Gastroesophageal sphincter (tissue), 4 donors: Measurements from ENCODE around the gene DDTL. TPM values are rescaled to one million over a fixed set of nuclear protein-coding genes. Genes with fewer than 3 reads are reported as not detected.
"Not testable (repeated sequence)": the region's sequence is repeated elsewhere in the genome, so short reads cannot be mapped to it uniquely, and the experiment has no call there.

Experiments
- ATAC-seq: fragments of 150-250 bp; one replicate; pipeline ENCODE4 v1.9.1; 2016; ENCODE audit warnings: mild to moderate bottlenecking, moderate library complexity
- H3K27ac ChIP-seq, 4 donors: fragments of 200-600 bp; sonication (generic) in 3 of 4; 1 replicate in 3 of 4; 2 replicates in 1 of 4; pipeline ENCODE4 v1.5.1; 2016 to 2019
- H3K27me3 ChIP-seq: fragments of 200-600 bp; sonication (generic); one replicate; pipeline ENCODE4 v1.5.1; 2019
- H3K36me3 ChIP-seq, 2 donors: fragments of 200-600 bp; sonication (generic); one replicate each; pipeline ENCODE4 v1.5.1; 2019; ENCODE audit warnings: control low read depth in 1 of 2
- H3K4me1 ChIP-seq, 3 donors: fragments of 200-600 bp; sonication (generic); 1 replicate in 2 of 3; 2 replicates in 1 of 3; pipeline ENCODE4 v1.5.1; 2016 to 2019; ENCODE audit warnings: control low read depth in 2 of 3
- H3K4me3 ChIP-seq, 2 donors: fragments of 200-600 bp; sonication (generic); one replicate each; pipeline ENCODE4 v1.5.1; 2019; ENCODE audit warnings: mild to moderate bottlenecking in 1 of 2, moderate library complexity in 1 of 2
- H3K9me3 ChIP-seq, 3 donors: fragments of 200-600 bp; sonication (generic); one replicate each; pipeline ENCODE4 v1.5.1; 2017 to 2019; ENCODE audit warnings: control low read depth in 2 of 3
- EP300 ChIP-seq: sonication (generic); formaldehyde crosslinking; IDR thresholded peaks from one replicate; pipeline ENCODE4 v1.6.1; 2017; ENCODE audit warnings: antibody characterized with exemption, mild to moderate bottlenecking
- POLR2A ChIP-seq, 2 donors: fragments of 450-650 bp; IDR thresholded peaks; one replicate each; pipeline ENCODE4 v1.6.1; 2017; ENCODE audit warnings: antibody characterized with exemption in 2 of 2, mild to moderate bottlenecking in 2 of 2, moderate library complexity in 1 of 2
- POLR2AphosphoS5 ChIP-seq: sonication (generic); formaldehyde crosslinking; IDR thresholded peaks from one replicate; pipeline ENCODE4 v1.6.1; 2017; ENCODE audit warnings: antibody characterized with exemption
- WGBS, 2 donors: methylation state at CpG; one replicate each; pipeline ENCODE4 v1.1.5; 2018; ENCODE audit warnings: low coverage in 1 of 2; 5-methylcytosine and 5-hydroxymethylcytosine counted together
- total RNA-seq, 4 donors: library from RNA; depleted of rRNA; stranded (reverse); fragments of >200 nt; gene quantifications; one replicate each; pipeline ENCODE4 v1.1.0, GENCODE V29; 2016
- TF ChIP-seq, protein P1 (sequence below), 4 experiments: fragments of 200-600 bp in 2 of 4; fragments of 450-650 bp in 2 of 4; sonication (generic) in 1 of 4; IDR thresholded peaks; one replicate each; pipeline ENCODE4 v1.5.1; 2017 to 2019; ENCODE audit warnings: antibody characterized with exemption in 4 of 4, mild to moderate bottlenecking in 2 of 4, moderate library complexity in 2 of 4

Gene DDTL
- total RNA-seq, 4 donors from 2014 or later: 2.2 to 3.4 TPM; not detected in 2

DNA sequence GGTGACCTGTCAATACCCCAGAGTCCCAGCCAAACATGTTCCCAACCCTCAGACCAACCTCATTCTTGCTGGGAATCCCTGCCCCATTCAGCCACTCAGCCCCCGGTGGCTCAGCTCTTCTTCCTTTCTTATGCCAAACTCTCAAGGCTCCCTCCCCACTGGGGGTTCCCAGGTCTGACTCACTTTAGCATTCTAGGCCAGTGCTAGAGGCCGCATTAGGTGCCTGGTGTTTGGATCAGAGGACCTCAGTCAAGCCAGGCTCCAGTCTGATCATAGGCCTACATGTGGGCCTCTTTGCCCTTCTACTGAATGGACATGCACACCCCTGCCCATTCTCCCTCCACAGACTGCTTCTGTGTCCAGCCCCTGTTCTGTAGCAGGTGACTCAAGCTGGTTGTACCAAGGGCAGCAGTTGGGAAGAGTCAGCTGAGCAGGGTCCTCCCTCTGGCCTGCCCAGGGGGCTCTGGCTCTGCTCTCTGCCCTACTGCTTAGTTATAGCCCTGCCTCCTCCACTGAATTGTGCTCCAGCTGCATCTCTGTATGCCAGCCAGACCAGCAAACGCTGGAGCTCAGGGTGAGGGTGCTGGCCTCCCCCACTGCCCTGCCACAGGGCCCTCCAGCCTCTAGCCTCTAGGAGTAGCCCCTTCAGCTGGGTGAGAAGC lies 23.0 kb downstream of the DDTL start:
- not testable (repeated sequence) for H3K27ac ChIP-seq, H3K36me3 ChIP-seq, H3K9me3 ChIP-seq, H3K4me1 ChIP-seq, H3K27me3 ChIP-seq, ATAC-seq, H3K4me3 ChIP-seq
- no CpG with 5 or more reads among the region's 3 CpGs for WGBS, 2 donors

DNA sequence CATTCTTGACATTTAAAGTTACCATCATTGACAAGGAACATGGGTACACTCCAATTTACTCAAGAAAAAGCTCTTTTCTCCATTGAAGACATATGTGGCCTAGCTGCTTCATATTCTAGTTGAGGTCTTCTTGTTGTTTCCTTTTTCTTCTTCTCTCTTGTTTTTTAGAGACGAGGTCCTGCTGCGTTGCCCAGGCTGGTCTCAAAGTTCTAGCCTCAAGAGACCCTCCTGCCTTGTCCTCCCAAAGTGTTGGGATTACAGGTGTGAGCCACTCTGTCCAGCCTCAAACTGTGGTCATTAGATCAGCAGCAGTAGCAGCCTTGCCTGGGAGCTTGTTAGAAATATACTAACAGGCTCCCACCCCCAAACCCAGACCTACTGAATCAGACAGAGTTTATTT lies 26.4 kb downstream of the DDTL start:
- not testable (repeated sequence) for H3K4me1 ChIP-seq, ATAC-seq, H3K9me3 ChIP-seq, H3K27me3 ChIP-seq, H3K36me3 ChIP-seq, H3K27ac ChIP-seq, H3K4me3 ChIP-seq
- WGBS, 2 donors: 45% methylated on average over 2 of the region's 2 CpGs; no CpG with 5 or more reads in 1 of the 2 donors

DNA sequence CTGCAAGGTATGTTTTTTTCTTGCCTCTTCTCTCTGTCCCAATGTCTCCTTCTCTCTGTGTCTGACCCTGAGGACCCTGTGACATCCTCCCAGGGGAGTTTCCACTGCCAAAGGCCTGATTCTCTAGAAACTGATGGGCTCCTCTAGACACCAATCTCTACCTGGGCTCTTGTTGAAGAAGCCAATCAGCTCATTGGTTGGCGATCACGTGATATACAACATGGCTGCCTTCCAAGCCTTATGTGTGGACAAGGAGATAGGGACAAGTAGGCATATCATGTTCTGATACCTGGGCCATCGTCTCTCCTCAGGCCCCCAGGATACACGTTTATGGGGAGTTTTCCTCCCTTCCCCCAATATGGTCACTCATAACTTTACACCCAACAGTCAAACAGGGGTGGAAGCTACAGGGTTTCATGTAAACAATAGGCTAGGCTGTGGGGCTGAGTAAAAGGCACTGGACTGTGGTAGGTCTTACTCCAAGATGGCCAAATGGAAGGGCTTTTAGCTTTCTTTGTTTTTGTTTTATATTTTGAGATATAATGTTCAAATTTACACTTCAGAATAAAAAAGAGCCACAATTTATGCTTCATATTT lies 27.0 kb downstream of the DDTL start:
- not testable (repeated sequence) for H3K9me3 ChIP-seq, H3K27me3 ChIP-seq, H3K36me3 ChIP-seq, H3K4me1 ChIP-seq, H3K27ac ChIP-seq, H3K4me3 ChIP-seq, ATAC-seq
- 0 to 55% methylated on average over 1 to 4 of the region's 4 CpGs for WGBS, 2 donors

DNA sequence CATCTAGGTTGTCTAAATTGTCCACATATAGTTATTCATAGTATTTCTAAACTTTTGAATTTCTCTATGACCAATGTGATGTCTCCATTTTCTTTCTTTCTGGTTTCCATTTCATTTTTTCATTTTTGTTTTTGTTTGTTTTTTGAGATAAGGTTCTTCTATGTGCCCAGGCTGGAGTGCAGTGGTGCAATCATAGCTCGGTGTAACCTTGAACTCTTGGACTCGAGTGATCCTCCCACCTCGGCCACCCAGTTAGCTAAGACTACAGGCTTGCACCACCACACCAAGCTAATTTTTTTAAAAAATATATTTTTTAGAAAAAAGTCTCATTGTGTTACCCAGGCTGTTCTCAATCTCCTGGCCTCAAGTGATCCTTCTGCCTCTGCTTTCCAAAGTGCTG lies 30.4 kb downstream of the DDTL start:
- 100% methylated on average over 2 of the region's 3 CpGs; no CpG with 5 or more reads in 1 of the 2 donors for WGBS, 2 donors
- no peaks in the 10 kb centered on the region for H3K9me3 ChIP-seq
- H3K27ac ChIP-seq: no peak overlapping the region
- H3K36me3 ChIP-seq: no peaks in the 10 kb centered on the region
- H3K27me3 ChIP-seq: no peaks in the 10 kb centered on the region
- TF ChIP-seq EP300 (no peak), POLR2AphosphoS5 (no peak), POLR2A (IDR thresholded peaks at IDR 0.05) (no peak)
- TF ChIP-seq, protein P1, sequence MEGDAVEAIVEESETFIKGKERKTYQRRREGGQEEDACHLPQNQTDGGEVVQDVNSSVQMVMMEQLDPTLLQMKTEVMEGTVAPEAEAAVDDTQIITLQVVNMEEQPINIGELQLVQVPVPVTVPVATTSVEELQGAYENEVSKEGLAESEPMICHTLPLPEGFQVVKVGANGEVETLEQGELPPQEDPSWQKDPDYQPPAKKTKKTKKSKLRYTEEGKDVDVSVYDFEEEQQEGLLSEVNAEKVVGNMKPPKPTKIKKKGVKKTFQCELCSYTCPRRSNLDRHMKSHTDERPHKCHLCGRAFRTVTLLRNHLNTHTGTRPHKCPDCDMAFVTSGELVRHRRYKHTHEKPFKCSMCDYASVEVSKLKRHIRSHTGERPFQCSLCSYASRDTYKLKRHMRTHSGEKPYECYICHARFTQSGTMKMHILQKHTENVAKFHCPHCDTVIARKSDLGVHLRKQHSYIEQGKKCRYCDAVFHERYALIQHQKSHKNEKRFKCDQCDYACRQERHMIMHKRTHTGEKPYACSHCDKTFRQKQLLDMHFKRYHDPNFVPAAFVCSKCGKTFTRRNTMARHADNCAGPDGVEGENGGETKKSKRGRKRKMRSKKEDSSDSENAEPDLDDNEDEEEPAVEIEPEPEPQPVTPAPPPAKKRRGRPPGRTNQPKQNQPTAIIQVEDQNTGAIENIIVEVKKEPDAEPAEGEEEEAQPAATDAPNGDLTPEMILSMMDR (IDR thresholded peaks at IDR 0.05): no peak
- H3K4me1 ChIP-seq: no peaks in the 10 kb centered on the region
- no peak for ATAC-seq
- no peak overlapping the region for H3K4me3 ChIP-seq

DNA sequence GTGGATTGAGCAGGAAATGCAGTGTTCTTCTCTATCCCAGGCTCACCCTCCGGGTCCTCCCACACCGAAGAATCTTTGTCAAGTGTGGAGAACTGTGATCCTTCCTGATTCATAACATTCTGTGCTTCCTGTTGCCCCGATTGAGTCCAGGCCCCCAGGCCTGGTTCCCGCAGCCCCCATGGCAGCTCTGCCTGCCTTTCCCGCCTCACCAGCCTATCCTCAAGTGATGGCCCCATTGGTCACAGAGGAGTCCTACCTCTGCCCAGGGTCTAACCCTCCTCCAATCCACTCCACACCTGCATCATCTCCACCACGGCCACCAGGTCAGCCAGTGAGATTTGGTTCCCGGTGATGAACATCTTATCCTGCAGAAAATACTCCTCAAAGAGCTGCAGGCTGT lies 33.1 kb downstream of the DDTL start:
- H3K9me3 ChIP-seq, H3K4me1 ChIP-seq, ATAC-seq, H3K27me3 ChIP-seq, H3K27ac ChIP-seq, H3K36me3 ChIP-seq, H3K4me3 ChIP-seq: not testable (repeated sequence)
- WGBS, 2 donors: 71 to 90% methylated on average over 7 of the region's 7 CpGs

DNA sequence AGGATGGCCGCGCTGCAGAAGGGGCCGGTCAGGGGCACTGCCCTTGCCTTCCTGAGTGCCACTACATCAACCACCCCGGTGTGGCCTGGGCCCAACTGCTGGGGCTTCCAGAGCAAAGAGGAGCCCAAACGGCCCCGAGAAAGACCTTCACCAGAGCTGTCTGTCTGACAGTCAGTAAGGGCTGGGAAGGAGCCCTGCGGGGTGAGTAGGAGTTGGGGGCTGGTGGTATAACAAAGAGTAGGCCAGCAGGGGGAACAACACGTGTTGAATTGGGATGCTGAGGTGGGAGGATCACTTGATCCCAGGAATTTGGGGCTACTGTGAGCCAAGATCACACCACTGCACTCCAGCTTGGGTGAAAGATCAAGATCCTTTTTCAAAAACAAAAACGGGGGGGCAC lies 34.6 kb downstream of the DDTL start:
- TF ChIP-seq EP300: no peak
- no peak for TF ChIP-seq POLR2A (IDR thresholded peaks at IDR 0.05)
- TF ChIP-seq POLR2AphosphoS5: no peak
- TF ChIP-seq, protein P1 (IDR thresholded peaks at IDR 0.05): no peak
- Histone ChIP-seq H3K27ac (no peak overlapping the region), H3K4me3 (no peak overlapping the region), H3K4me1 (peaks cover 0 to 14% (median 0%) of the 10 kb centered on the region in 3 donors), H3K36me3 (no peaks in the 10 kb centered on the region), H3K27me3 (no peaks in the 10 kb centered on the region), H3K9me3 (no peaks in the 10 kb centered on the region)
- WGBS, 2 donors: 65 to 81% methylated on average over 3 to 7 of the region's 9 CpGs
- no peak for ATAC-seq

DNA sequence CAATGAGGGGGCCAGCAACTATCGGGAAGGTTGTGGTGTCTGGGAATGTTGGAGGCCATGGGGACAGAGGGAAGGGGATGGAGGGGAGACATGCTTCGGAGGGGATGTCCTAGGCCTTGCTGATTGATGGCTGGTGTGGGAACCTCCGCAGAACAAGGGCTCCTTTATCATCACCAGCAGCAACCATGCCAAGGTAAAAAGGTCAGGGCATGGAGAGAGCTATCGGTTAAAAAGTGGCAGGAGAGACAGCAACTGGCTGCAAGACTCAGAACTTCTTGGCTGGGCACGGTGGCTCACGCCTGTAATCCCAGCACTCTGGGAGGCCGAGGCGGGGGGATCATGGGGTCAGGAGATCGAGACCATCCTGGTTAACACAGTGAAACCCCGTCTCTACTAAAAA lies 35.6 kb downstream of the DDTL start:
- no peaks in the 10 kb centered on the region for H3K9me3 ChIP-seq
- TF ChIP-seq EP300 (no peak), POLR2A (IDR thresholded peaks at IDR 0.05) (no peak), POLR2AphosphoS5 (no peak)
- TF ChIP-seq, protein P1 (IDR thresholded peaks at IDR 0.05): no peak
- H3K27me3 ChIP-seq: no peaks in the 10 kb centered on the region
- no peak overlapping the region for H3K4me3 ChIP-seq
- WGBS, 2 donors: 56 to 69% methylated on average over 4 to 5 of the region's 10 CpGs
- H3K4me1 ChIP-seq: peaks cover 0 to 14% (median 0%) of the 10 kb centered on the region in 3 donors
- H3K36me3 ChIP-seq: no peaks in the 10 kb centered on the region
- no peak for ATAC-seq
- H3K27ac ChIP-seq: no peak overlapping the region
